WTC11 (cell line): ENCODE data around the gene FFAR1.

Source experiments
- CTCF ChIP-seq: fragments of 200-600 bp; IDR thresholded peaks from 2 replicates; pipeline ENCODE4 v1.8.0; 2022; ENCODE audit warnings: antibody characterized with exemption
- E2F5 ChIP-seq: sonication (generic); formaldehyde crosslinking; IDR thresholded peaks from 2 replicates; pipeline ENCODE4 v1.8.1; 2022; ENCODE audit warnings: mild to moderate bottlenecking, moderate library complexity, missing genetic modification reagents
- ELF4 ChIP-seq: sonication (generic); formaldehyde crosslinking; IDR thresholded peaks from 2 replicates; pipeline ENCODE4 v1.8.1; 2022; ENCODE audit warnings: low read depth, mild to moderate bottlenecking, moderate library complexity, missing genetic modification reagents
- IRF1 ChIP-seq: sonication (generic); formaldehyde crosslinking; IDR thresholded peaks from 2 replicates; pipeline ENCODE4 v1.8.0; 2023; ENCODE audit warnings: missing genetic modification reagents
- NFYB ChIP-seq: sonication (generic); formaldehyde crosslinking; conservative IDR thresholded peaks from 2 replicates; pipeline ENCODE4 v1.8.0; 2022; ENCODE audit warnings: low read depth, missing genetic modification reagents
- RELA ChIP-seq: sonication (generic); formaldehyde crosslinking; IDR thresholded peaks from 2 replicates; pipeline ENCODE4 v1.8.1; 2022; ENCODE audit warnings: missing genetic modification reagents, mild to moderate bottlenecking, borderline replicate concordance
- SP1 ChIP-seq: sonication (generic); formaldehyde crosslinking; conservative IDR thresholded peaks from 2 replicates; pipeline ENCODE4 v1.8.1; 2022; ENCODE audit warnings: missing genetic modification reagents
- TEAD4 ChIP-seq: sonication (generic); formaldehyde crosslinking; IDR thresholded peaks from 2 replicates; pipeline ENCODE4 v1.8.0; 2022; ENCODE audit warnings: mild to moderate bottlenecking, missing genetic modification reagents
- TP53 ChIP-seq: sonication (generic); formaldehyde crosslinking; IDR thresholded peaks from 2 replicates; pipeline ENCODE4 v1.8.1; 2023; ENCODE audit warnings: mild to moderate bottlenecking, missing genetic modification reagents
- TF ChIP-seq, protein P1 (sequence below): sonication (generic); formaldehyde crosslinking; IDR thresholded peaks from 2 replicates; pipeline ENCODE4 v1.8.1; 2023; ENCODE audit warnings: mild to moderate bottlenecking, missing genetic modification reagents, moderate library complexity
- TF ChIP-seq, protein P2 (sequence below): fragments of 250-450 bp; sonication (Bioruptor Pico); IDR thresholded peaks from 2 replicates; pipeline ENCODE4 v1.9.0; 2021; ENCODE audit warnings: mild to moderate bottlenecking

GRCh38 chr19:35380450-35381124 lies 32.9 kb downstream of the FFAR1 start:
- TF ChIP-seq CTCF = no peak
- no peak for TF ChIP-seq TEAD4 (CRISPR knock-in tag)
- no peak for TF ChIP-seq E2F5 (CRISPR knock-in tag)
- TF ChIP-seq TP53 (CRISPR knock-in tag) = no peak
- TF ChIP-seq RELA (CRISPR knock-in tag) = no peak
- TF ChIP-seq, protein P1, sequence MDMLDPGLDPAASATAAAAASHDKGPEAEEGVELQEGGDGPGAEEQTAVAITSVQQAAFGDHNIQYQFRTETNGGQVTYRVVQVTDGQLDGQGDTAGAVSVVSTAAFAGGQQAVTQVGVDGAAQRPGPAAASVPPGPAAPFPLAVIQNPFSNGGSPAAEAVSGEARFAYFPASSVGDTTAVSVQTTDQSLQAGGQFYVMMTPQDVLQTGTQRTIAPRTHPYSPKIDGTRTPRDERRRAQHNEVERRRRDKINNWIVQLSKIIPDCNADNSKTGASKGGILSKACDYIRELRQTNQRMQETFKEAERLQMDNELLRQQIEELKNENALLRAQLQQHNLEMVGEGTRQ (CRISPR knock-in tag) = no peak
- TF ChIP-seq, protein P2, sequence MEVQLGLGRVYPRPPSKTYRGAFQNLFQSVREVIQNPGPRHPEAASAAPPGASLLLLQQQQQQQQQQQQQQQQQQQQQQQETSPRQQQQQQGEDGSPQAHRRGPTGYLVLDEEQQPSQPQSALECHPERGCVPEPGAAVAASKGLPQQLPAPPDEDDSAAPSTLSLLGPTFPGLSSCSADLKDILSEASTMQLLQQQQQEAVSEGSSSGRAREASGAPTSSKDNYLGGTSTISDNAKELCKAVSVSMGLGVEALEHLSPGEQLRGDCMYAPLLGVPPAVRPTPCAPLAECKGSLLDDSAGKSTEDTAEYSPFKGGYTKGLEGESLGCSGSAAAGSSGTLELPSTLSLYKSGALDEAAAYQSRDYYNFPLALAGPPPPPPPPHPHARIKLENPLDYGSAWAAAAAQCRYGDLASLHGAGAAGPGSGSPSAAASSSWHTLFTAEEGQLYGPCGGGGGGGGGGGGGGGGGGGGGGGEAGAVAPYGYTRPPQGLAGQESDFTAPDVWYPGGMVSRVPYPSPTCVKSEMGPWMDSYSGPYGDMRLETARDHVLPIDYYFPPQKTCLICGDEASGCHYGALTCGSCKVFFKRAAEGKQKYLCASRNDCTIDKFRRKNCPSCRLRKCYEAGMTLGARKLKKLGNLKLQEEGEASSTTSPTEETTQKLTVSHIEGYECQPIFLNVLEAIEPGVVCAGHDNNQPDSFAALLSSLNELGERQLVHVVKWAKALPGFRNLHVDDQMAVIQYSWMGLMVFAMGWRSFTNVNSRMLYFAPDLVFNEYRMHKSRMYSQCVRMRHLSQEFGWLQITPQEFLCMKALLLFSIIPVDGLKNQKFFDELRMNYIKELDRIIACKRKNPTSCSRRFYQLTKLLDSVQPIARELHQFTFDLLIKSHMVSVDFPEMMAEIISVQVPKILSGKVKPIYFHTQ = no peak
- TF ChIP-seq SP1 (CRISPR knock-in tag) = no peak
- no peak for TF ChIP-seq NFYB (CRISPR knock-in tag)
- no peak for TF ChIP-seq IRF1 (CRISPR knock-in tag)
- TF ChIP-seq ELF4 = no peak
